ENCODE measurements around the gene BBS2. TPM values are rescaled to one million over a fixed set of nuclear protein-coding genes. Genes with fewer than 3 reads are reported as not detected.

Gene BBS2
- total RNA-seq, 1 donor = 62.2 TPM

DNA sequence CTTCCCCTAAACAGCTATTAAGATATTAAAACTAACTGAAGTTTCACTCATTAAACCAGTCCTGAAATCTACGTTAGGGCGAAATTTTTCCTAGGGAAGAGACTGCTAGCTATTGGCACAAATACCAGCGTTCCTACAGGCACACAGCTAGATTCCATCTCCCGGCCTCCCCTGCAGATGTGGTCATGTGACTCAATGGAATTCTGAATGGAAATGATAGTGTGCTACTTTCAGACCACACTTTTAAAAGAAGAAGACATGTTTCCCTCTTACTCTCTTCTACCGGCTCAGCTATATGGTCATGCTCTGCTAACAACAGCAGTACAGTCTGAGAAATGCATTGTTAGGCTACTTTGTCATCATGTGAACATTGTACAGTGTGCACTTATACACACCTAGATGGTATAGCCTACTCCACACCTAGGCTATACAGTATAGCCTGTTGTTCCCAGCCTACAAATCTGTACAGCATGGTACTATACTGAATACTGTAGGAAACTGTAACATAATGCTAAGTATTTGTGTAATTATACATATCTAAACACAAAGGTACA lies 37.1 kb downstream of the BBS2 start:
- DNase-seq (ENCODE audit: insufficient read length, low spot score, missing footprints) = no peak
- Histone ChIP-seq H3K4me2 (ENCODE audit: insufficient read depth, low read length) (no peak overlapping the region), H3K79me2 (ENCODE audit: insufficient read depth, low read length) (no peaks in the 10 kb centered on the region), H3K36me3 (ENCODE audit: insufficient read depth, low read length) (peaks cover 40% of the 10 kb centered on the region), H3K27ac (ENCODE audit: low read depth, low read length) (no peak overlapping the region), H4K20me1 (ENCODE audit: insufficient read depth, low read length) (no peaks in the 10 kb centered on the region), H3K9me3 (ENCODE audit: low read depth, low read length) (no peaks in the 10 kb centered on the region), H3K4me1 (ENCODE audit: insufficient read depth, low read length) (peaks cover 5% of the 10 kb centered on the region), H3K4me3 (ENCODE audit: insufficient read depth, low read length) (no peak overlapping the region), H2AFZ (ENCODE audit: low read length) (no peak overlapping the region), H3K27me3 (ENCODE audit: insufficient read depth, low read length) (no peaks in the 10 kb centered on the region)
- TF ChIP-seq, protein P1, sequence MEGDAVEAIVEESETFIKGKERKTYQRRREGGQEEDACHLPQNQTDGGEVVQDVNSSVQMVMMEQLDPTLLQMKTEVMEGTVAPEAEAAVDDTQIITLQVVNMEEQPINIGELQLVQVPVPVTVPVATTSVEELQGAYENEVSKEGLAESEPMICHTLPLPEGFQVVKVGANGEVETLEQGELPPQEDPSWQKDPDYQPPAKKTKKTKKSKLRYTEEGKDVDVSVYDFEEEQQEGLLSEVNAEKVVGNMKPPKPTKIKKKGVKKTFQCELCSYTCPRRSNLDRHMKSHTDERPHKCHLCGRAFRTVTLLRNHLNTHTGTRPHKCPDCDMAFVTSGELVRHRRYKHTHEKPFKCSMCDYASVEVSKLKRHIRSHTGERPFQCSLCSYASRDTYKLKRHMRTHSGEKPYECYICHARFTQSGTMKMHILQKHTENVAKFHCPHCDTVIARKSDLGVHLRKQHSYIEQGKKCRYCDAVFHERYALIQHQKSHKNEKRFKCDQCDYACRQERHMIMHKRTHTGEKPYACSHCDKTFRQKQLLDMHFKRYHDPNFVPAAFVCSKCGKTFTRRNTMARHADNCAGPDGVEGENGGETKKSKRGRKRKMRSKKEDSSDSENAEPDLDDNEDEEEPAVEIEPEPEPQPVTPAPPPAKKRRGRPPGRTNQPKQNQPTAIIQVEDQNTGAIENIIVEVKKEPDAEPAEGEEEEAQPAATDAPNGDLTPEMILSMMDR (IDR thresholded peaks at IDR 0.05; ENCODE audit: extremely low read depth, low read depth, low read length) = no peak

DNA sequence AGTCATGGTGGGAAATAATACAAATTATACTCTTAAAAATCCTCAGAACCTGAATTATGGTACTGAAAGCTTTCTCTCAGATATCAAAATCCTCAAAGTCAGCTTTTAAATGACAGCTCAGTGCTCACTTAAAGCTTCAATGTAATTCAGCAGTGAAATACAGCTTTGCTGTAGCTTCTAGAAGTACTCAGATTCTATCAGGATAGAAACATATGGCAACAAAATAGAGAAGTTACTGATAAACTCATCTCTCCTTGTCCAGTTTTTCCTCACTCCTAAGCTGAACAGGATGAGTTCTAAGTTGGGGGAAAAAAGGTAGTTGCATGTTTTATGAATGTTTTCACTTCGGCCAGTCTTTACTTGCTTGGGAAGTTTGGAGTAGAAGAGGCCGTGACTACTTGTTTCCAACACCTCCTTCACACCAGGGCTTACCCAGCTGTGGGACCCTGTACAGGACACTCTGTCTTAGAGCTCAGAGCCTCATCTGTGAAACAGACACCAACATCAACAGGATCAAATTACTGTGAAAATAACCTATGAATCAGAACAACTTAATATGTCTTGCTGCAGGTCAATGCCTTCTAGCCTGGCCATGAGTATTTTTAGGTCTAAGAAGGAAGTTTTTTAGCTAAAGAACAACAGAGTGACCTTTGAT lies 38.2 kb downstream of the BBS2 start:
- Histone ChIP-seq H3K27ac (ENCODE audit: low read depth, low read length) (no peak overlapping the region), H3K36me3 (ENCODE audit: insufficient read depth, low read length) (peaks cover 48% of the 10 kb centered on the region)

DNA sequence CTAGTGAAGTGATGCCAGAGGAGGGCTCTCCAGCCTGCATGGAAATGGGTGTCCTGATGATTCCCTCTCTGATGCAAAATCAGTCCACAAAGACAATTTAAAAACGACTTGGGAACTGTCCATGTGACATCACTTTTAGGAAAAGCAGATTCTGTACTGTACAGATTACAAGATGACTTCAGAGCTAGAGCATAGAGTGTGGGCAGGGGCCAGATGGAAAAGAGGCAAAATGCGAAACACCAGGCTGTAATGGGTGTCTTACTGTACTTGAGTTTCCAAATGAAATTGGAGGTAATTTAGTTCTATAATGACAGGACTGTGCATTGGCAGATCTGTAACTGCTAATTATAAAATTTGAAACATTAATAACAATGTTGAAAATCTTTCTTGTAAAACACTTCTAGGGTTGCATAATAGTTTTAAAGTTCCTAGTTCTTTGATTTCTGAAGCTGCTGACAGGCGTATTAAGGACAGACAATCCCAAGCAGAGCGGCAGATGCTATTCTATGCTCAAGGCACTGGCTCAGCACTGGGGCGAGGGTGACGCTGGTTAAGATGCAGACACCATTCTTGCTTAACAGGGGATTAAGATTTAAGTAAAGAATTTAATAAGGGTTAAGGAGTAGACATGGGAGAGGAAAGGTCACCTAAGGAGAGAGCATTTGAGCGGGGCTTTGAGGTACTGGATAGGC lies 38.9 kb downstream of the BBS2 start:
- Histone ChIP-seq H3K4me1 (ENCODE audit: insufficient read depth, low read length) (peaks cover 18% of the 10 kb centered on the region), H3K27ac (ENCODE audit: low read depth, low read length) (no peak overlapping the region), H3K27me3 (ENCODE audit: insufficient read depth, low read length) (no peaks in the 10 kb centered on the region), H2AFZ (ENCODE audit: low read length) (no peak overlapping the region), H3K36me3 (ENCODE audit: insufficient read depth, low read length) (peaks cover 54% of the 10 kb centered on the region), H4K20me1 (ENCODE audit: insufficient read depth, low read length) (no peaks in the 10 kb centered on the region), H3K9me3 (ENCODE audit: low read depth, low read length) (no peaks in the 10 kb centered on the region), H3K79me2 (ENCODE audit: insufficient read depth, low read length) (no peaks in the 10 kb centered on the region), H3K4me2 (ENCODE audit: insufficient read depth, low read length) (no peak overlapping the region), H3K4me3 (ENCODE audit: insufficient read depth, low read length) (no peak overlapping the region)
- no peak for DNase-seq (ENCODE audit: insufficient read length, low spot score, missing footprints)
- TF ChIP-seq, protein P1 (IDR thresholded peaks at IDR 0.05; ENCODE audit: extremely low read depth, low read depth, low read length) = no peak

More for the DNA sequence above, 38.2 kb downstream of the BBS2 start:
- H3K4me1 ChIP-seq (ENCODE audit: insufficient read depth, low read length) = peaks cover 16% of the 10 kb centered on the region
- no peak overlapping the region for H2AFZ ChIP-seq (ENCODE audit: low read length)
- H3K79me2 ChIP-seq (ENCODE audit: insufficient read depth, low read length) = no peaks in the 10 kb centered on the region
- DNase-seq (ENCODE audit: insufficient read length, low spot score, missing footprints) = no peak
- H3K4me2 ChIP-seq (ENCODE audit: insufficient read depth, low read length) = no peak overlapping the region
- H4K20me1 ChIP-seq (ENCODE audit: insufficient read depth, low read length) = no peaks in the 10 kb centered on the region
- TF ChIP-seq, protein P1 (IDR thresholded peaks at IDR 0.05; ENCODE audit: extremely low read depth, low read depth, low read length) = no peak
- H3K4me3 ChIP-seq (ENCODE audit: insufficient read depth, low read length) = no peak overlapping the region
- no peaks in the 10 kb centered on the region for H3K9me3 ChIP-seq (ENCODE audit: low read depth, low read length)
- H3K27me3 ChIP-seq (ENCODE audit: insufficient read depth, low read length) = no peaks in the 10 kb centered on the region

DNA sequence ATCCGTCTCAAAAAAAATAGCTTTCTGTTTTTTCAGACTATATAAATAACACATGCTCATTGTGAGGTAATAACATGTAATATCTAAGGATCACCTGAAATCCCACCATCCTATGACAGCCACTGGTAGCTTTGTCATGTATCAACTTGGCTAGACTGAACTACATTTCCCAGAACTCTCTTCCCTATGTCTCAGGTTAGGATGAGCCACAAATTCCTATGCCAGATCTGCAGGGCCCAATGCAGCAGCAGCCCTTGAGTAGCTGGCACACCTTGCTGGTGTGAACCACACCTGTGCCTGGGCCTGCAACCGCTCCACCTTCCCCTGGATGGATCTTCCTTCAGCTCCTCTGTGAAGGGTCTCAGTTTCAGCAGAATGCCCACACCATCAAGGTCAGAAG lies 40.4 kb downstream of the BBS2 start:
- H3K4me1 ChIP-seq (ENCODE audit: insufficient read depth, low read length) = peaks cover 18% of the 10 kb centered on the region
- H3K4me2 ChIP-seq (ENCODE audit: insufficient read depth, low read length) = no peak overlapping the region
- H3K9me3 ChIP-seq (ENCODE audit: low read depth, low read length) = no peaks in the 10 kb centered on the region
- TF ChIP-seq, protein P1 (IDR thresholded peaks at IDR 0.05; ENCODE audit: extremely low read depth, low read depth, low read length) = no peak
- no peaks in the 10 kb centered on the region for H3K27me3 ChIP-seq (ENCODE audit: insufficient read depth, low read length)
- no peak overlapping the region for H3K27ac ChIP-seq (ENCODE audit: low read depth, low read length)
- H3K4me3 ChIP-seq (ENCODE audit: insufficient read depth, low read length) = no peak overlapping the region
- no peak overlapping the region for H2AFZ ChIP-seq (ENCODE audit: low read length)
- no peaks in the 10 kb centered on the region for H4K20me1 ChIP-seq (ENCODE audit: insufficient read depth, low read length)
- no peak for DNase-seq (ENCODE audit: insufficient read length, low spot score, missing footprints)
- H3K36me3 ChIP-seq (ENCODE audit: insufficient read depth, low read length) = peaks cover 60% of the 10 kb centered on the region
- H3K79me2 ChIP-seq (ENCODE audit: insufficient read depth, low read length) = no peaks in the 10 kb centered on the region
